ENCODE measurements around the gene C1orf210. TPM values are rescaled to one million over a fixed set of nuclear protein-coding genes. Genes with fewer than 3 reads are reported as not detected.

C1orf210 gene
- total and polyA plus RNA-seq, 9 of the 15 experiments (the other 6 are each of a cell fraction or from before 2014, with no cell fraction given), result 0.21 TPM; not detected in 8

- Histone ChIP-seq H3K36me3 (ENCODE audit: control insufficient read depth, insufficient read depth, low read length) (no peaks in the 10 kb centered on the region), H3K27ac (ENCODE audit: extremely low read depth, low read depth, low read length) (no peak overlapping the region), H3K79me2 (ENCODE audit: control insufficient read depth, insufficient read depth, low read length) (no peaks in the 10 kb centered on the region), H3K4me1 (replicated peaks in 1 of 2; ENCODE audit: control insufficient read depth in 2 of 2, insufficient read depth in 2 of 2, low read length in 2 of 2) (no peaks in the 10 kb centered on the region), H3K27me3 (ENCODE audit: control insufficient read depth in 2 of 2, insufficient read depth in 2 of 2, low read length in 2 of 2) (peaks cover 24 to 71% of the 10 kb centered on the region in 2 experiments), H3K9me3 (replicated peaks; ENCODE audit: control insufficient read depth, insufficient read depth, low read depth, low read length) (no peaks in the 10 kb centered on the region), H3K4me2 (ENCODE audit: insufficient read depth, low read length) (no peak overlapping the region), H3K9ac (ENCODE audit: insufficient read depth in 1 of 2, low read depth in 2 of 2, low read length in 2 of 2) (no peak overlapping the region), H3K4me3 (no peak overlapping the region), H2AFZ (ENCODE audit: low read depth, low read length) (no peak overlapping the region), H3K9me1 (ENCODE audit: control insufficient read depth, insufficient read depth, low read length) (no peaks in the 10 kb centered on the region), H4K20me1 (replicated peaks; ENCODE audit: control insufficient read depth, insufficient read depth, low read length) (peaks cover 5% of the 10 kb centered on the region; the same call in 1 of the 2 replicates)
- TF ChIP-seq NFYB (IDR thresholded peaks at IDR 0.05; ENCODE audit: extremely low read depth, insufficient read length) (no peak), HDGF (IDR thresholded peaks at IDR 0.05) (no peak), MTA3 (IDR thresholded peaks at IDR 0.05; ENCODE audit: borderline replicate concordance) (no peak), HOXB6 (CRISPR knock-in tag; IDR thresholded peaks at IDR 0.05; ENCODE audit: borderline replicate concordance) (no peak), FOXJ3 (CRISPR knock-in tag; IDR thresholded peaks at IDR 0.05) (no peak), MAFK (IDR thresholded peaks at IDR 0.05; ENCODE audit: low read length) (no peak), CBX8 (IDR thresholded peaks at IDR 0.05; ENCODE audit: borderline replicate concordance, extremely low read depth, low read depth, low read length, poor library complexity, severe bottlenecking) (no peak), EHMT2 (IDR thresholded peaks at IDR 0.05) (no peak), RBM34 (IDR thresholded peaks at IDR 0.05; ENCODE audit: borderline replicate concordance, insufficient read depth, low read length) (no peak)
- TF ChIP-seq, protein P1, sequence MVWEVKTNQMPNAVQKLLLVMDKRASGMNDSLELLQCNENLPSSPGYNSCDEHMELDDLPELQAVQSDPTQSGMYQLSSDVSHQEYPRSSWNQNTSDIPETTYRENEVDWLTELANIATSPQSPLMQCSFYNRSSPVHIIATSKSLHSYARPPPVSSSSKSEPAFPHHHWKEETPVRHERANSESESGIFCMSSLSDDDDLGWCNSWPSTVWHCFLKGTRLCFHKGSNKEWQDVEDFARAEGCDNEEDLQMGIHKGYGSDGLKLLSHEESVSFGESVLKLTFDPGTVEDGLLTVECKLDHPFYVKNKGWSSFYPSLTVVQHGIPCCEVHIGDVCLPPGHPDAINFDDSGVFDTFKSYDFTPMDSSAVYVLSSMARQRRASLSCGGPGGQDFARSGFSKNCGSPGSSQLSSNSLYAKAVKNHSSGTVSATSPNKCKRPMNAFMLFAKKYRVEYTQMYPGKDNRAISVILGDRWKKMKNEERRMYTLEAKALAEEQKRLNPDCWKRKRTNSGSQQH (CRISPR knock-in tag; IDR thresholded peaks at IDR 0.05), result no peak
- TF ChIP-seq, protein P2, sequence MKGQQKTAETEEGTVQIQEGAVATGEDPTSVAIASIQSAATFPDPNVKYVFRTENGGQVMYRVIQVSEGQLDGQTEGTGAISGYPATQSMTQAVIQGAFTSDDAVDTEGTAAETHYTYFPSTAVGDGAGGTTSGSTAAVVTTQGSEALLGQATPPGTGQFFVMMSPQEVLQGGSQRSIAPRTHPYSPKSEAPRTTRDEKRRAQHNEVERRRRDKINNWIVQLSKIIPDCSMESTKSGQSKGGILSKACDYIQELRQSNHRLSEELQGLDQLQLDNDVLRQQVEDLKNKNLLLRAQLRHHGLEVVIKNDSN (CRISPR knock-in tag; IDR thresholded peaks at IDR 0.05), result no peak
- ChIA-PET CTCF (ENCODE audit: low intra/inter-chr PET ratio) (interaction anchor here (1.2 kb wide), 1 partner anchor 178 kb away, joined by 5 read pairs; no protein-coding TSS in a partner anchor), POLR2A (no interaction called here)
- WGBS (ENCODE audit: insufficient coverage, low coverage, missing lambda C conversion rate), result 0% methylated on average over 1 of the region's 1 CpG
- DNase-seq (ENCODE audit: extremely low read depth in 1 of 4, low spot score in 3 of 4) (no peak), FAIRE-seq (no peak), ATAC-seq (no peak)
- no TSS peak for BruUV-seq (replicated peaks)
- in situ Hi-C loops (cut with MboI), result loop anchor here (10.0 kb wide), 1 partner anchor 698 kb away; the partner anchor contains the start of gene ARTN
- intact Hi-C loops (cut with micrococcal nuclease), result no loop called here
Observed at GRCh38 chr1:43237121-43237520, 48.3 kb downstream of the C1orf210 start.
